GM21515 (cell line): Measurements from ENCODE around the gene UBD.
A peak's percentile ranks its signal among the peaks of the same experiment; 100 is the strongest.

Source experiments
- ATAC-seq: cut with Tn5 transposase; IDR thresholded peaks from one replicate; pipeline ENCODE4 v1.9.1; 2021; ENCODE audit not compliant: unreplicated experiment

UBD gene

DNA sequence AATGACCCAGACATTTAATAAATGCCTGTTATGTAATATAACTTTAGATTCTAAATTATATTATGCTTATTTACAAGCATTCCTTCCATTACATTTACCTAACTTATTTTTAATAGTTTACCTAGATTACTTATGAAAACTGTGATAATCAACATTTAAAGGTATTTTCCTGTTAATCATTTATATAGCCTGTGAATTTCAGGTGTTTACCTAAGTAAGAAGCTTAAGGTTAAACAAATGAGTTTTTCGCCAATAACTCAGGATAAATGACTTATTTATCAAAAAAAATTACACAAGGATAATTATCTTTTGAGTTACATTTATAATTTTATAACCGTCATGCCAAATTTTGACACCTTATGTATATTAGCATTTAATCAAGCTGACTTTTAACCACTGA is 35.5 kb downstream of the UBD start:
- no peak for ATAC-seq

DNA sequence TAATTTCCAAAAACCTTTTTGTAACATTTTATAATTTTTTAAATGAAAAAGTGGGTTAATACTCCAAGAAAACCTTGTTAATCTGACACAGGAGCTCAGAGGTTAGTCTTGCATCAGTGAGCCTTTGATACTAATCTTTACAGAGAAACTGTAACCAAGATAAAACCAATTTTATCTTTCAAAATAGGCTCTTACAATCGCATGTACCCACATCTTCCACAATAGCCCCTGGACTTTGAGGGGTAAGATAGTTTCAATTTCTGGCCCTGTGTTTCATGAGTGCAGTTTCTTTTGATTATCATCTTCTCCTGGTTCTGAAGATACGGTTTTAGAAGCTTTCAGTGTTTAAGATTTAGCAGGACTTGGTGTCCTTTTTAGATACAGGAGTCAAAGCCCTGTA is 37.3 kb downstream of the UBD start:
- no peak for ATAC-seq

DNA sequence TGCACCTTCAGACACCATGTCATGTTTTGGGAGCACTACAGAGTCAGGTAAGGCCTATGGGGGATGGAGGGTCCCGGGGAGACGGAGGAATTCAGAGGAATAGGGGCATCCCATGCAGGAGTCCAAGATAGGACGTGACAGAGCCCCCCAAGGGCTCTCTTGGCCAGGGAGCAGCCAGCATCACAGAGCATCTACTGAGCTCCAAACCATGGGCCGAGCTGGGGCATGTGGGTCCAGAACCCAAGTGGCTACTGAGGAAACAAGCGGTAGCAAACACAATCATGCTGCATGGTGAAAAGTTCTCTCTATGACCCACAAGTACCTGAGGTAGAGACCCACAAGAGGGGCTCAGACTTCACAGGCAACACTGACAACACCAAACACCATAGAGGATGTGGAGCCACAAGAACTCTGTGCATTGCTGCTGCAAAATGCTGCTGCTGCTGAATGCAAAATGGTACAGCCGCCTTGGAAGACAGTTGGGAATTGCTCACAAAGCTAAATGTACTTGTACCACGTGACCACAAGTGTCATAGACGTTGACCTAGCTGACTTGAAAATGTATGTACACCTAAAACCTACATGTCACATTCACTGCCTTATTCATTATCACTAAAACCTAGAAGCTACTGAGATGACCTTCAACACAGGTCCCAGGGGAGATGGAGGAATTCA is 38.4 kb downstream of the UBD start:
- ATAC-seq: no peak

GRCh38 chr6:29520232-29520631 is 39.3 kb downstream of the UBD start:
- no peak for ATAC-seq

DNA sequence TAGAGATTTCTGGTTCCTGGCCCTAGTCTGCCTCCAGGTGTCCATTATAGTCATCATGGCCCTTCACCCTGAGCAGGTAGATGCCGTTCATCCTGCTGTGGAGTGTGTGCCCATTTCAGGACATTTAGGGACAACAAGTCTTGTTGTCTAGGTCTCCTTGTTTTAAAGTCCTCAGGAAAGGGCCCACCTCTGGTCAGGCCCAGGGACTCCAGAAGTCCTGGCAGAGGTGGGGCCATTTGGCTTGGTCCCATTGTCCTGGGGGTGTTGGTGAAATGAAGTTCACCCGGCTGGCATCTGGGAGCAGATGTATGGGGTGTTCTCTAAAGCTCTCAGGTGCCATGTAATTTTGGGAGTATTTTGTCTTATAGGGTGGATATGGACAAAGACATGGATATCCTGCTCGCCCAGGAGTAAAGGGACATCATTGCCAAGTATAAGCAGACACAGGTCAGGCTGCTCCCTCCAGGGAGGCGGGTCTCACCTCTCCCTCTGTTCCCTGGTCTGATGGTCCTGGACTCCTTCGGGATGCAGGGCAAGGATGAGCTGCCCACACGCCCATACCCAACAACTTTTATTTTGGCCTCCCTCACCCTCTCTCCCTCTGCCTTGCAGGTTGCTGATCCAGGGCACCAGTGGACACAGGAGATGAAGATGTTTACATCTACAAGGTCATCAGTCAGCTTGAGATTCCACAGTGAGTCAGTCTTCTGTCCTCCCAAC is 40.1 kb downstream of the UBD start:
- ATAC-seq: no peak

- ATAC-seq: no peak
Measured at GRCh38 chr6:29517728-29518440, 41.6 kb downstream of the UBD start.

DNA sequence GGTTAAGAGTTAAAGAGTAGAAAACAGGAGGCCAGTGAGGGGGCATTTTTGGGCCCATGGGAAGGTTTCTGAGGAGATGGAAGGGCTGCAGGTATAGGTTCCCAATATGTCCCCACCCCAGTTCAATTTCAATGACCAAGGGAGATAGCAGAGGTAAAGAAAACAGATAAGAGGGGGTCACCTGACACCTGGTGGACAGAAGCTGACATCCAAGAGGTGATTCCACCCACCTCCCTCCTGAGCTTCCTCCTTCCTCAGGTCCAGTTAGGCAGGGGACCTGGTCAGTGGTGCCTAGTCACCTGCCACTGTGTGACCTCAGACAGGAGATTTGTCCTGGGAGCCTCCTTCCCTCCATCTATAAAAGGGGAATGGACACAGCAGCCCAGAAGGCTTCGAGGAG is 42.3 kb downstream of the UBD start:
- no peak for ATAC-seq

GRCh38 chr6:29516108-29516507 is 43.4 kb downstream of the UBD start:
- no peak for ATAC-seq

GRCh38 chr6:29510746-29511300 is 48.7 kb downstream of the UBD start:
- ATAC-seq: no peak

- no peak for ATAC-seq
Measured at GRCh38 chr6:29510202-29510601, 49.3 kb downstream of the UBD start.

- ATAC-seq: no peak
Measured at GRCh38 chr6:29509711-29510110, 49.8 kb downstream of the UBD start.

GRCh38 chr6:29509239-29509638 is 50.3 kb downstream of the UBD start:
- peak; percentile 66 for ATAC-seq

DNA sequence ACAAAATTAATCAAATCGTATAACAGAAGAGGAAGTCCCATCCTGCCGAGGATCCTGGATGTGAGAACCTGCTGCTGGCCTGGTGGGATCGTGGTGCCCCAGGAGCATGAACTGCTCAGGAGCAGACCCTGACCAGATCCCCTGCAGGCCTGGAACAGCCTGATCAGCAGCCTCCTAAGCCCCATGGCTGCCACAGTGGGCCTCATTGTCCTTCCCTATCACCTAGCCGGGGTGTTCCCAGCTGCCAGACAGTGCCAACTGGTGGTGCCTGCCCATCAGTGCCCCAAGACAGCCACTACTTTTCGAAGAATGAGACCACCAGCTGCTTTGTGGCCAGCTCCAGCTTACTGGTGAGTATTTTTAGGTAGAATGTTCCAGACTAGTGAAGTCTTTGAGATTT is 52.2 kb downstream of the UBD start:
- ATAC-seq: no peak

GRCh38 chr6:29506446-29507067 is 53.0 kb downstream of the UBD start:
- no peak for ATAC-seq

DNA sequence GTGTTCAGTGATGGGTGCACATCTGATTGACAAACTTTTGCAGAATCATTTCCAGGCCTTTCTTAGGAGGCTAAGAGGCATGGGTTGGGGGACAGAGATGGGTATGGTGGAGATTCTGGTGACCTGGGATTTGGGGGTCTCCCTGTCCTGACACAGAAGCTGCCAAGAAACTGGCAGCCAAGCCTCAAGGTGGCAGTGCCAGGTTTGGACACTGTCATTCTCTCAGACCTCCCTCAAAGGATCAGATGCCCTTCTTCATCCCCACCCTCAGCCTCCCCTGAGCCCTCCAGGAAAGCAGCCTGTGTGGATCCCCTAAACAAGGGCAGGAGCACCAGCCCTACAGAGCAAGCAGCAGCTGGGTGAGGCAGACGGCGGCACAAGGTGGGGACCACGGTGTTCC is 53.7 kb downstream of the UBD start:
- no peak for ATAC-seq
